K562 (cell line): ENCODE measurements around the gene PDZD8. TPM values are rescaled to one million over a fixed set of nuclear protein-coding genes. Genes with fewer than 3 reads are reported as not detected.

Experiments
- BCOR ChIP-seq: fragments of 450-650 bp; IDR thresholded peaks from 2 replicates; pipeline ENCODE4 v1.6.1; 2016
- BRD9 ChIP-seq: fragments of 450-650 bp; IDR thresholded peaks from 2 replicates; pipeline ENCODE4 v1.6.1; 2018; ENCODE audit warnings: low read depth; ENCODE audit not compliant: partially characterized antibody
- CEBPB ChIP-seq: fragments of 450-650 bp; IDR thresholded peaks from 2 replicates; pipeline ENCODE4 v1.6.1; 2016; ENCODE audit warnings: missing genetic modification characterization, missing compliant biosample characterization
- E2F3 ChIP-seq: fragments of 250-450 bp; sonication (Bioruptor Pico); IDR thresholded peaks from 2 replicates; pipeline ENCODE4 v1.4.0; 2020; ENCODE audit warnings: mild to moderate bottlenecking
- FOXA1 ChIP-seq: fragments of 450-650 bp; IDR thresholded peaks from 2 replicates; pipeline ENCODE4 v1.6.1; 2016; ENCODE audit warnings: mild to moderate bottlenecking, borderline replicate concordance
- FOXK2 ChIP-seq, 2 experiments: fragments of 450-650 bp; IDR thresholded peaks in 1 of 2; conservative IDR thresholded peaks in 1 of 2; 2 replicates each; pipeline ENCODE4 v1.6.1; 2016; ENCODE audit warnings: low read depth in 2 of 2, mild to moderate bottlenecking in 1 of 2
- MNT ChIP-seq, 2 experiments: fragments of 450-650 bp; conservative IDR thresholded peaks; 2 replicates each; pipeline ENCODE4 v1.6.1; 2017; ENCODE audit warnings: mild to moderate bottlenecking in 2 of 2, moderate library complexity in 2 of 2
- MYC ChIP-seq, 2 experiments: fragments of 250-450 bp in 1 of 2; sonication (Bioruptor Pico) in 1 of 2; IDR thresholded peaks; 2 replicates each; pipeline versions ENCODE4 v1.5.1 to v1.6.1; 2012 to 2021; ENCODE audit warnings: low read depth in 2 of 2, borderline replicate concordance in 1 of 2, improper control_type of control experiment in 1 of 2, low read length in 1 of 2, mild to moderate bottlenecking in 1 of 2, moderate library complexity in 1 of 2
- NCOA1 ChIP-seq: fragments of 450-650 bp; IDR thresholded peaks from 2 replicates; pipeline ENCODE4 v1.6.1; 2016; ENCODE audit warnings: low read depth
- NEUROD1 ChIP-seq: fragments of 150-350 bp; IDR thresholded peaks from 2 replicates; pipeline ENCODE4 v1.6.1; 2014; ENCODE audit warnings: borderline replicate concordance, low read length, low read depth; ENCODE audit not compliant: partially characterized antibody
- SMARCA5 ChIP-seq: fragments of 450-650 bp; IDR thresholded peaks from 2 replicates; pipeline ENCODE4 v1.6.1; 2016
- SMARCC2 ChIP-seq: fragments of 450-650 bp; IDR thresholded peaks from 2 replicates; pipeline ENCODE4 v1.6.1; 2017; ENCODE audit warnings: antibody characterized with exemption, moderate library complexity, mild to moderate bottlenecking, low read depth
- TBL1XR1 ChIP-seq, 2 experiments: IDR thresholded peaks; 2 replicates each; pipeline ENCODE4 v1.6.1; 2012; ENCODE audit warnings: improper control_type of control experiment in 2 of 2, low read length in 2 of 2, mild to moderate bottlenecking in 1 of 2
- TSC22D4 ChIP-seq: fragments of 450-650 bp; IDR thresholded peaks from 2 replicates; pipeline ENCODE4 v1.6.1; 2016; ENCODE audit warnings: missing genetic modification characterization, missing biosample characterization, control low read depth
- ZNF384 ChIP-seq: IDR thresholded peaks from 2 replicates; pipeline ENCODE4 v1.6.1; 2012; ENCODE audit warnings: low read depth, low read length, improper control_type of control experiment
- ZNF592 ChIP-seq: fragments of 450-650 bp; IDR thresholded peaks from 2 replicates; pipeline ENCODE4 v1.6.1; 2017; ENCODE audit warnings: antibody characterized with exemption, mild to moderate bottlenecking
- polyA plus RNA-seq, 8 experiments: library from polyadenylated mRNA; depleted of rRNA in 4 of 8; stranded (reverse) in 5 of 8; unstranded in 3 of 8; fragments of >200 nt; fragmentation: Nextera tagmentation in 2 of 8; fragmentation: Illumina TruSeq in 1 of 8; extraction: Ambion mirVana in 2 of 8; extraction: Trizol in 1 of 8; gene quantifications; 2 replicates each; pipeline versions ENCODE4 v1.2.1 to v1.2.3, GENCODE V29; 2011 to 2014; ENCODE audit warnings: inconsistent platforms in 1 of 8, missing spikeins in 1 of 8
- total RNA-seq, 7 experiments: library from RNA; depleted of rRNA in 6 of 7; stranded (reverse); fragments of >200 nt in 6 of 7; fragmentation: Illumina TruSeq in 2 of 7; extraction: Trizol in 2 of 7; gene quantifications; 2 replicates each; pipeline versions ENCODE4 v1.2.1 to v1.2.3, GENCODE V29; 2011 to 2021; ENCODE audit warnings: low replicate concordance in 1 of 7
- TF ChIP-seq, protein P1 (sequence below): conservative IDR thresholded peaks from 2 replicates; pipeline ENCODE4 v1.6.1; 2011; ENCODE audit warnings: low read depth, mild to moderate bottlenecking, low read length; ENCODE audit not compliant: control insufficient read depth
- TF ChIP-seq, protein P2 (sequence below): sonication (generic); formaldehyde crosslinking; IDR thresholded peaks from 2 replicates; pipeline ENCODE4 v1.8.1; 2023; ENCODE audit warnings: mild to moderate bottlenecking, missing genetic modification reagents

PDZD8 gene
- total and polyA plus RNA-seq, 9 of the 15 experiments (the other 6 are each of a cell fraction or from before 2014, with no cell fraction given) = 5.5 to 53.4 (median 36.8) TPM

GRCh38 chr10:117411479-117412399, 36.5 kb upstream of the PDZD8 start (continued):
- TF ChIP-seq TSC22D4 (tag) = no peak
- no peak for TF ChIP-seq E2F3 (CRISPR knock-in tag)
- TF ChIP-seq SMARCA5 = peak; percentile 87
- no peak for TF ChIP-seq FOXA1
- TF ChIP-seq ZNF384 = 0 out of 2 replicates have a peak, but pooled peaks have one; percentile 24
- peak; percentile 84 to 92; a peak in 3 of 4 replicates for TF ChIP-seq TBL1XR1 (IDR thresholded peaks at IDR 0.05; ENCODE audit: low read length in 2 of 2)
- TF ChIP-seq BRD9 = peak; percentile 100
- TF ChIP-seq MYC (IDR thresholded peaks at IDR 0.05; ENCODE audit: low read depth, low read length) = peak; percentile 71
- TF ChIP-seq MYC (CRISPR knock-in tag; IDR thresholded peaks at IDR 0.05; ENCODE audit: borderline replicate concordance, low read depth) = no peak
- TF ChIP-seq FOXK2 (conservative IDR thresholded peaks at IDR 0.05 in 1 of 2, IDR thresholded peaks at IDR 0.05 in 1 of 2; ENCODE audit: low read depth in 2 of 2) = 0 out of 4 replicates have a peak, but pooled peaks of 1 of the 2 experiments have one; percentile 11
- TF ChIP-seq MNT (conservative IDR thresholded peaks at IDR 0.05) = peak; percentile 68 to 69
- TF ChIP-seq NEUROD1 = peak; percentile 74
- TF ChIP-seq BCOR = peak; percentile 62; the same call in 1 of the 2 replicates
- TF ChIP-seq, protein P1, sequence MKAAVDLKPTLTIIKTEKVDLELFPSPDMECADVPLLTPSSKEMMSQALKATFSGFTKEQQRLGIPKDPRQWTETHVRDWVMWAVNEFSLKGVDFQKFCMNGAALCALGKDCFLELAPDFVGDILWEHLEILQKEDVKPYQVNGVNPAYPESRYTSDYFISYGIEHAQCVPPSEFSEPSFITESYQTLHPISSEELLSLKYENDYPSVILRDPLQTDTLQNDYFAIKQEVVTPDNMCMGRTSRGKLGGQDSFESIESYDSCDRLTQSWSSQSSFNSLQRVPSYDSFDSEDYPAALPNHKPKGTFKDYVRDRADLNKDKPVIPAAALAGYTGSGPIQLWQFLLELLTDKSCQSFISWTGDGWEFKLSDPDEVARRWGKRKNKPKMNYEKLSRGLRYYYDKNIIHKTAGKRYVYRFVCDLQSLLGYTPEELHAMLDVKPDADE = peak; percentile 60
- TF ChIP-seq CEBPB (tag) = peak; percentile 70
- TF ChIP-seq SMARCC2 = peak; percentile 80; the same call in 1 of the 2 replicates
- TF ChIP-seq, protein P2, sequence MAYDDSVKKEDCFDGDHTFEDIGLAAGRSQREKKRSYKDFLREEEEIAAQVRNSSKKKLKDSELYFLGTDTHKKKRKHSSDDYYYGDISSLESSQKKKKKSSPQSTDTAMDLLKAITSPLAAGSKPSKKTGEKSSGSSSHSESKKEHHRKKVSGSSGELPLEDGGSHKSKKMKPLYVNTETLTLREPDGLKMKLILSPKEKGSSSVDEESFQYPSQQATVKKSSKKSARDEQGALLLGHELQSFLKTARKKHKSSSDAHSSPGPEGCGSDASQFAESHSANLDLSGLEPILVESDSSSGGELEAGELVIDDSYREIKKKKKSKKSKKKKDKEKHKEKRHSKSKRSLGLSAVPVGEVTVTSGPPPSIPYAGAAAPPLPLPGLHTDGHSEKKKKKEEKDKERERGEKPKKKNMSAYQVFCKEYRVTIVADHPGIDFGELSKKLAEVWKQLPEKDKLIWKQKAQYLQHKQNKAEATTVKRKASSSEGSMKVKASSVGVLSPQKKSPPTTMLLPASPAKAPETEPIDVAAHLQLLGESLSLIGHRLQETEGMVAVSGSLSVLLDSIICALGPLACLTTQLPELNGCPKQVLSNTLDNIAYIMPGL (CRISPR knock-in tag) = no peak
- TF ChIP-seq ZNF592 = peak; percentile 67; the same call in 1 of the 2 replicates
- peak; percentile 65; the same call in 1 of the 2 replicates for TF ChIP-seq NCOA1
